Adrenal gland (tissue), 12 donors: ENCODE measurements around the gene DSG4. TPM values are rescaled to one million over a fixed set of nuclear protein-coding genes. Genes with fewer than 3 reads are reported as not detected.

Experiments
- DNase-seq, 7 donors: peaks; one replicate each; pipeline ENCODE4 v3.0.0-alpha.2; 2019 to 2020
- H3K27ac ChIP-seq, 5 donors: fragments of 200-600 bp; sonication (generic) in 4 of 5; 1 replicate in 3 of 5; 2 replicates in 2 of 5; pipeline versions ENCODE4 v1.5.1 to v1.8.0; 2016 to 2020; ENCODE audit warnings: mild to moderate bottlenecking in 1 of 5
- H3K27me3 ChIP-seq: fragments of 200-600 bp; 2 replicates; pipeline ENCODE4 v1.8.0; 2021
- H3K36me3 ChIP-seq, 2 donors: fragments of 200-600 bp; replicated peaks in 1 of 2; 1 replicate in 1 of 2; 2 replicates in 1 of 2; pipeline versions ENCODE4 v1.5.1 to v1.8.0; 2018 to 2022
- H3K4me1 ChIP-seq, 2 donors: fragments of 200-600 bp; replicated peaks in 1 of 2; 1 replicate in 1 of 2; 2 replicates in 1 of 2; pipeline versions ENCODE4 v1.5.1 to v1.8.0; 2018 to 2021
- H3K4me3 ChIP-seq, 4 donors: fragments of 200-600 bp; sonication (generic) in 3 of 4; one replicate each; pipeline ENCODE4 v1.5.1; 2016 to 2018
- H3K9me3 ChIP-seq, 3 donors: fragments of 200-600 bp; sonication (generic) in 1 of 3; replicated peaks in 1 of 3; 1 replicate in 2 of 3; 2 replicates in 1 of 3; pipeline versions ENCODE4 v1.5.1 to v1.8.0; 2016 to 2021
- POLR2A ChIP-seq, 2 donors: fragments of 450-650 bp; IDR thresholded peaks; one replicate each; pipeline ENCODE4 v1.6.1; 2017; ENCODE audit warnings: antibody characterized with exemption in 2 of 2, mild to moderate bottlenecking in 2 of 2, moderate library complexity in 1 of 2
- WGBS, 4 donors: extraction: QIAGEN DNeasy Blood & Tissue Kit in 2 of 4; methylation state at CpG; one replicate each; pipeline versions ENCODE4 v1.1.5 to v1.1.7; 2013 to 2017; 5-methylcytosine and 5-hydroxymethylcytosine counted together
- intact Hi-C, 2 donors: fragments of 100-400 bp; cut with DNase I; formaldehyde crosslinking; loops; one replicate each; pipeline versions ENCODE4 v1.14.1 to v1.15.0; 2022 to 2023
- polyA plus RNA-seq, 3 donors: library from polyadenylated mRNA; stranded (reverse); fragments of 200-250 nt in 2 of 3; fragments of 350-450 nt in 1 of 3; fragmentation: Illumina TruSeq in 1 of 3; extraction: RNeasy Lipid Tissue Mini Kit (QIAGEN cat#74804) in 1 of 3; gene quantifications; one replicate each; pipeline ENCODE4 v1.2.3, GENCODE V29; 2013 to 2014
- total RNA-seq, 9 donors: library from RNA; depleted of rRNA in 4 of 9; stranded (reverse); fragments of >200 nt in 4 of 9; fragments of 120-200 nt in 1 of 9; fragmentation: NEBNext Ultra II Directional in 1 of 9; extraction: Animal tissue kit (Norgen Biotek cat#: 25700) in 1 of 9; gene quantifications; one replicate each; pipeline versions ENCODE4 v1.1.0 to v1.2.4, GENCODE V29; 2013 to 2023
- TF ChIP-seq, protein P1 (sequence below), 6 experiments: fragments of 450-650 bp in 4 of 6; fragments of 200-600 bp in 2 of 6; sonication (generic) in 1 of 6; IDR thresholded peaks; 1 replicate in 5 of 6; 2 replicates in 1 of 6; pipeline versions ENCODE4 v1.5.1 to v1.8.0; 2016 to 2021; ENCODE audit warnings: antibody characterized with exemption in 6 of 6, mild to moderate bottlenecking in 2 of 6, moderate library complexity in 1 of 6
- donor health status: healthy with polysubstance abuse.
- donor health status: Bipolar disorder and iron deficiency.
- donor health status: DM: yes; HTN: yes; CAD: no.
- donor health status: DM: no; HTN: no; CAD: no.
- donor health status: DM: no; HTN: no; CAD: no.
- donor health status: DM: yes; HTN: yes; CAD: no.

DSG4 gene
- total and polyA plus RNA-seq, 12 donors = not detected

DNA sequence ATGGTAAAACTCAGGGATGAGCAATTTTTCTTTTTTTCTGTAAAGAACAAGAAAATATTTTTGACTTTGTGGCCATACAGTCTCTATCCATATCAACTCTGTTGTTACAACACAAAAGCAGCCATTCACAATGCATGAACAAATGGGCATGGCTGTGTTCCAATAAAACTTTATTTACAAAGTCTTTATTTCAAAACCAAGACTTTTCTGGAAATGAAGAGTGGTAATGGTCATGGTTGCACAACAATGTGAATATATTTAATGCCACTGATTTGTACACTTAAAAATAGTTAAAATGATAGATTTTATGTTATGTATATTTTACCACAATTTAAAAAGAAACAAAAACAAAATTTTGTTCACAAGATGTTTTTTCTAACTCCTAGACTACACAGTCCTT lies 69.3 kb downstream of the DSG4 start:
- no peaks in the 10 kb centered on the region for H3K9me3 ChIP-seq
- H3K36me3 ChIP-seq = no peaks in the 10 kb centered on the region
- no peak for DNase-seq
- no peak for TF ChIP-seq POLR2A (IDR thresholded peaks at IDR 0.05)
- TF ChIP-seq, protein P1, sequence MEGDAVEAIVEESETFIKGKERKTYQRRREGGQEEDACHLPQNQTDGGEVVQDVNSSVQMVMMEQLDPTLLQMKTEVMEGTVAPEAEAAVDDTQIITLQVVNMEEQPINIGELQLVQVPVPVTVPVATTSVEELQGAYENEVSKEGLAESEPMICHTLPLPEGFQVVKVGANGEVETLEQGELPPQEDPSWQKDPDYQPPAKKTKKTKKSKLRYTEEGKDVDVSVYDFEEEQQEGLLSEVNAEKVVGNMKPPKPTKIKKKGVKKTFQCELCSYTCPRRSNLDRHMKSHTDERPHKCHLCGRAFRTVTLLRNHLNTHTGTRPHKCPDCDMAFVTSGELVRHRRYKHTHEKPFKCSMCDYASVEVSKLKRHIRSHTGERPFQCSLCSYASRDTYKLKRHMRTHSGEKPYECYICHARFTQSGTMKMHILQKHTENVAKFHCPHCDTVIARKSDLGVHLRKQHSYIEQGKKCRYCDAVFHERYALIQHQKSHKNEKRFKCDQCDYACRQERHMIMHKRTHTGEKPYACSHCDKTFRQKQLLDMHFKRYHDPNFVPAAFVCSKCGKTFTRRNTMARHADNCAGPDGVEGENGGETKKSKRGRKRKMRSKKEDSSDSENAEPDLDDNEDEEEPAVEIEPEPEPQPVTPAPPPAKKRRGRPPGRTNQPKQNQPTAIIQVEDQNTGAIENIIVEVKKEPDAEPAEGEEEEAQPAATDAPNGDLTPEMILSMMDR (IDR thresholded peaks at IDR 0.05) = no peak
- H3K4me1 ChIP-seq = no peaks in the 10 kb centered on the region
- no peak overlapping the region for H3K27ac ChIP-seq
- H3K27me3 ChIP-seq = peaks cover 4% of the 10 kb centered on the region
- intact Hi-C loops = no loop called here
- no peak overlapping the region for H3K4me3 ChIP-seq

DNA sequence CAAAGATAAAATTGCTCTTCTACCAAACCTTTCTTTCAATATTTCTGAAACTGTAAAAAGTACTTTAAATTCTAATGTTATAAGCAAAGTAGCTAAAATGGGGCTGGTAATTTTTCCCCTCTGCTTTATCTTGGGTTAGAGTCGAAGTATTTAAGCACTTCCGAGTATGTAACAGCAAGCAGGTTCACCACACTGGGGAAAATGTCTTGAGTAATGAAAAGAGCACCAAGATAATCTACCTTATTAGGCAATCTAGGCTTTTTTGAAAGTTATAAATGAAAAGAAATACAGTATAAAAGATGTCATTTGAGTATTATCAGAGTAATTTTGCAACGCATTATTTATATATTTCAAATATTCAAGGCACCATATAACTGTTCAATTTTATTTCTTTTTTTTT lies 70.3 kb downstream of the DSG4 start:
- H3K4me1 ChIP-seq = no peaks in the 10 kb centered on the region
- DNase-seq = no peak
- H3K27me3 ChIP-seq = peaks cover 4% of the 10 kb centered on the region
- intact Hi-C loops = no loop called here
- 69 to 74% (median 73%) methylated on average over 3 of the region's 3 CpGs for WGBS, 4 donors
- TF ChIP-seq, protein P1 (IDR thresholded peaks at IDR 0.05) = no peak
- TF ChIP-seq POLR2A (IDR thresholded peaks at IDR 0.05) = no peak
- H3K9me3 ChIP-seq = no peaks in the 10 kb centered on the region
- H3K36me3 ChIP-seq = no peaks in the 10 kb centered on the region
- no peak overlapping the region for H3K4me3 ChIP-seq
- H3K27ac ChIP-seq = no peak overlapping the region

DNA sequence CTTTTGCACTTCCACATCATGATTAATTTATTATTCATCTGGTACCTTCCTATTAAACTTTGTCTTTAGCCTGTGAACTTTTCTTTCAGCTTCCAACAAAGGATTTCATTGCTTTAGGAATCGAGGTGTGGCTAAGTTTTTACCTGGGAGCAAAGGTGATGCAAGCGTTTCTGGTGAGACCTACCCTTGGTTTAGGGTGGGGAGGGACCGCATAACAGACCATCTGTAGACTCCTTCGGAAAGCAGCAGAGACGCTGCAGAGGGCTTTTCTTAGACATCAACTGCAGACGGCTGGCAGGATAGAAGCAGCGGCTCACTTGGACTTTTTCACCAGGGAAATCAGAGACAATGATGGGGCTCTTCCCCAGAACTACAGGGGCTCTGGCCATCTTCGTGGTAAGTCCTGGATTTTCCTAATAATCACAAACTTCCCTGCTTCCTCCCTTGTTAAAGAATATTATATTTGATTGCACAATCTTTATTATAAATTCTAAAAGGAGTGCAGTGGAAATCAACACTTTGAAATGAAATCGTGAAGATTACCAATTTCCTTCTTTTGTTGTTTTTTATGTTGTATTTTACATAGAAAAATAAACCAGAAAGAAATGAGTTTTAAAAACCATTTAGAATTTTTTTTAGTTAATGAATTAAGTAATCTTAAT lies 71.1 kb downstream of the DSG4 start, which contains the start of gene DSG3:
DSG3 (plus strand) TSS at position 212 of the 662 bp plus-strand sequence; CDS start at position 349, 137 bp downstream.
- TF ChIP-seq, protein P1 (IDR thresholded peaks at IDR 0.05) = no peak
- no peak for TF ChIP-seq POLR2A (IDR thresholded peaks at IDR 0.05)
- no peak for DNase-seq
- H3K27me3 ChIP-seq = peaks cover under 1% of the 10 kb centered on the region
- WGBS, 4 donors = 51 to 61% (median 53%) methylated on average over 9 of the region's 9 CpGs
- H3K36me3 ChIP-seq = no peaks in the 10 kb centered on the region
- H3K27ac ChIP-seq = no peak within 1 kb of the TSS
- no peaks in the 10 kb centered on the region for H3K4me1 ChIP-seq
- intact Hi-C loops = no loop called here
- H3K4me3 ChIP-seq = no peak within 1 kb of the TSS
- no peaks in the 10 kb centered on the region for H3K9me3 ChIP-seq

DNA sequence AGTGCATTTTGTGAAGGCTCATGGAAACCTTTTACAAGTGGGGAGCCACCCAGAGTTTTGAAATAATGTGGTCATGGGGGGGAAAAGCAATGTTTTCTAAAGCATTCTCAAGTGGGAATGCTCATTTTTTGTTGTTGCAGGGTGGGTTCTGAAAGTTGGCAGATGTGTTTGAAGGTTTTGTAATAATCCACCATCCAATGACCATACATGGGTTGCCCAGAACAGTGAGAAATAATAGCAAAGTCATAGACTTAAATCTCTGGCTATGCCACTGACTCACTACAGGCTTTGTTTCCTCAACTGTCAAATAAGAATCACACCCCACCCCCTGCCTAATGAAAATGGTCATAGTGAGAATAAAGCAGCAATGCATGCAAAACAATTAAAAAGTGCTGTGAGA lies 73.8 kb downstream of the DSG4 start:
- Histone ChIP-seq H3K9me3 (no peaks in the 10 kb centered on the region), H3K27me3 (no peaks in the 10 kb centered on the region), H3K4me3 (no peak overlapping the region), H3K27ac (no peak overlapping the region), H3K4me1 (no peaks in the 10 kb centered on the region), H3K36me3 (no peaks in the 10 kb centered on the region)
- no peak for DNase-seq
- TF ChIP-seq POLR2A (IDR thresholded peaks at IDR 0.05) = no peak
- TF ChIP-seq, protein P1 (IDR thresholded peaks at IDR 0.05) = no peak
- intact Hi-C loops = no loop called here
